GM19025 (cell line): ENCODE results near the gene CNTNAP5.

Experiments used
- ATAC-seq: cut with Tn5 transposase; IDR thresholded peaks from one replicate; pipeline ENCODE4 v1.9.1; 2021; ENCODE audit warnings: mild to moderate bottlenecking, low read depth, moderate library complexity; ENCODE audit not compliant: unreplicated experiment

Gene CNTNAP5

GRCh38 chr2:124585277-124585676, 560.2 kb downstream of the CNTNAP5 start:
- ATAC-seq: no peak

- no peak for ATAC-seq
Measured at GRCh38 chr2:124586210-124586609, 561.1 kb downstream of the CNTNAP5 start.

GRCh38 chr2:124586835-124587234, 561.7 kb downstream of the CNTNAP5 start:
- ATAC-seq: no peak

- no peak for ATAC-seq
Measured at GRCh38 chr2:124589971-124590370, 564.9 kb downstream of the CNTNAP5 start.

GRCh38 chr2:124602759-124603158, 577.7 kb downstream of the CNTNAP5 start:
- no peak for ATAC-seq

GRCh38 chr2:124604940-124605339, 579.9 kb downstream of the CNTNAP5 start:
- no peak for ATAC-seq

- ATAC-seq: no peak
Measured at GRCh38 chr2:124607679-124608078, 582.6 kb downstream of the CNTNAP5 start.

- ATAC-seq: no peak
Measured at GRCh38 chr2:124609667-124610066, 584.6 kb downstream of the CNTNAP5 start.

GRCh38 chr2:124610141-124610540, 585.1 kb downstream of the CNTNAP5 start:
- ATAC-seq: no peak

- no peak for ATAC-seq
Measured at GRCh38 chr2:124610866-124611265, 585.8 kb downstream of the CNTNAP5 start.

- ATAC-seq: no peak
Measured at GRCh38 chr2:124623560-124623959, 598.5 kb downstream of the CNTNAP5 start.

- ATAC-seq: no peak
Measured at GRCh38 chr2:124625561-124625960, 600.5 kb downstream of the CNTNAP5 start.

GRCh38 chr2:124626993-124627392, 601.9 kb downstream of the CNTNAP5 start:
- no peak for ATAC-seq

GRCh38 chr2:124633812-124634211, 608.7 kb downstream of the CNTNAP5 start:
- no peak for ATAC-seq

GRCh38 chr2:124639524-124639923, 614.4 kb downstream of the CNTNAP5 start:
- no peak for ATAC-seq

GRCh38 chr2:124640221-124640750, 615.2 kb downstream of the CNTNAP5 start:
- ATAC-seq: no peak

GRCh38 chr2:124646166-124646815, 621.2 kb downstream of the CNTNAP5 start:
- no peak for ATAC-seq

GRCh38 chr2:124647245-124647644, 622.2 kb downstream of the CNTNAP5 start:
- no peak for ATAC-seq

GRCh38 chr2:124647663-124648062, 622.6 kb downstream of the CNTNAP5 start:
- no peak for ATAC-seq

- ATAC-seq: no peak
Measured at GRCh38 chr2:124649001-124649400, 623.9 kb downstream of the CNTNAP5 start.

GRCh38 chr2:124652099-124652498, 627.0 kb downstream of the CNTNAP5 start:
- no peak for ATAC-seq

GRCh38 chr2:124658373-124658772, 633.3 kb downstream of the CNTNAP5 start:
- ATAC-seq: no peak

GRCh38 chr2:124661558-124661957, 636.5 kb downstream of the CNTNAP5 start:
- ATAC-seq: no peak
